ENCODE data around the gene AARSD1.

DNA sequence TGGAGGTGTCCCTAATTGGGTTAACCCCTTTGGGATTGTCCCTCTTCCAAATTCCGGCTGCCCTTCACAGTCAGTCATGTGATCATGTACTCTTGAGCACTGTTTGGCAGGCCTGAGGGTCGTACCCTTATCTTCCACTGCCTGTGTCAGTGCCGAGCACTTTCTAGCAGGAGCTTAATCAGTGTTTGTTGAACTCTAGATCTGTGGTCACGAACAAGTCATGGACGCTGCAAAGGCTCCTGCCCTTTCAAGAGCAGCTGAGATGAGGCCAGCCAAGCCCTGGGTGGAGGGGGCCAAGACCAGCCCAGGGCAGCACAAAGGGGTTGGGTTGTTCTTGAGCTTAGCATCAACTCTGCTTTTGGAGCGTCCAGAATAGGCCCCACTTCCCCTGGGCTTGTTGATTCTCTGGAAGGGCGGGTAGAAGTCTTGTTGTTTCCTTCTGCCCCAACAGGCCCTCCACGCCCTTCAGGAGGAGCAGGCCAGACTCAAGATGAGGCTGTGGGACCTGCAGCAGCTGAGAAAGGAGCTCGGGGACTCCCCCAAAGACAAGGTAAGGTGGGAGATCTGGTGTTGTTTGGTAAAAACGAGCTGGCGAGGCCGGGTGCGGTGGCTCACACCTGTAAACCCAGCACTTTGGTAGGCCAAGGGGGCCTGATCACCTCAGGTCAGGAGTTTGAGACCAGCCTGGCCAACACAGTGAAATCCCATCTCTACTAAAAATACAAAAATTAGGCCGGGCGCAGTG, 47.6 kb upstream of the AARSD1 start:
- TF ChIP-seq ZNF274 (IDR thresholded peaks at IDR 0.05; ENCODE audit: low read depth, low read length) (no peak), YY1 (IDR thresholded peaks at IDR 0.05; ENCODE audit: insufficient read depth, insufficient read length) (no peak), SUZ12 (IDR thresholded peaks at IDR 0.05; ENCODE audit: extremely low read depth, insufficient read depth, insufficient read length) (no peak)

All from NT2/D1 (cell line).